ENCODE measurements around the gene ATP2B2. TPM values are rescaled to one million over a fixed set of nuclear protein-coding genes. Genes with fewer than 3 reads are reported as not detected.
A peak's percentile ranks its signal among the peaks of the same experiment; 100 is the strongest.

The ATP2B2 gene
- total and polyA plus RNA-seq, 9 of the 15 experiments (the other 6 are each of a cell fraction or from before 2014, with no cell fraction given) = 0.06 TPM; not detected in 8

DNA sequence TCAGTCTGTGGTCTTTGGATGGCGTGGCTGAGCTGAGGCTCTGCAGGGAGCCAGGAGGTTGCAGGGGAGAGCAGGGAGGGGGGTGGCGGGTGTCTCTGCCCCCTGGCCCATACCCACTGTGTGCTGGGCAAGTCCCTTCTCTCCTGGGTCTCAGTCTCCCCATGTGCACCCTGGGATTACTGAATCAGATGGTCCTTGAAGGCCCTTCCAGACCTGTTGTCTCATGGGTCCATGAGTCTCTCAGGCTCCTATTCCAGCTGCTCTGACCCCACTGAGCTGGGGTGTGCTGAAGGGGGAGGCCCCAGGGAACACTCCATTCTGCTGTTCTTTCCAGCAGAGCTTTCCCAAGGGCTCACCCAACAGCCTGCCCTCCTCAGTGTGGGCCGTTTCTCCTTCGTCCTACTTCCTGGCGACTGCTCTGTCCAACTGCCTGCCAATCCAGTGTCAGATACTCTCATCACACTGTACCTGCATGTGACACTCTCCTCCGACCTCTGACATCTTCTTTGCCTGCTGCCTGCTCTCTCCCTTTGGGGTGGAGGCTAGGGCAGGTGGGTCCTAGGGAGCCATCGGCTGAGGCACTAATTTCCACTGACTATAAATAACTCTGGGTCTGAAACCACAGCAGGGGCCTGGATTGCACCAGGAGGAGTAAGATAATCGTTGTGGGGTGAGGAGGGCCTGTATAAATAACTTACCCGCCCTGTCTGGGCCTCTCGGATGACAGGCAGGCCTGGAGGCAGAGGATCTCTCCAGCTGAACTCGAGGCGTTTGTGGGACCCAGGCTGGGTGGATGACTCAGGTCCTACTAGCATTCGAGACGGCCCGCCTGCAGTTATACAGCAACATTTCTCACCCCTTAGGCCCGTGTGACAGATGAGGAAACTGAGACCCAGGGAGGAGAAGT is 67.1 kb downstream of the ATP2B2 start (continued):
- TF ChIP-seq ZNF165 (CRISPR knock-in tag; IDR thresholded peaks at IDR 0.05; ENCODE audit: borderline replicate concordance) = no peak
- TF ChIP-seq, protein P1, sequence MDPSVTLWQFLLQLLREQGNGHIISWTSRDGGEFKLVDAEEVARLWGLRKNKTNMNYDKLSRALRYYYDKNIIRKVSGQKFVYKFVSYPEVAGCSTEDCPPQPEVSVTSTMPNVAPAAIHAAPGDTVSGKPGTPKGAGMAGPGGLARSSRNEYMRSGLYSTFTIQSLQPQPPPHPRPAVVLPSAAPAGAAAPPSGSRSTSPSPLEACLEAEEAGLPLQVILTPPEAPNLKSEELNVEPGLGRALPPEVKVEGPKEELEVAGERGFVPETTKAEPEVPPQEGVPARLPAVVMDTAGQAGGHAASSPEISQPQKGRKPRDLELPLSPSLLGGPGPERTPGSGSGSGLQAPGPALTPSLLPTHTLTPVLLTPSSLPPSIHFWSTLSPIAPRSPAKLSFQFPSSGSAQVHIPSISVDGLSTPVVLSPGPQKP (CRISPR knock-in tag; IDR thresholded peaks at IDR 0.05) = no peak
- TF ChIP-seq, protein P2, sequence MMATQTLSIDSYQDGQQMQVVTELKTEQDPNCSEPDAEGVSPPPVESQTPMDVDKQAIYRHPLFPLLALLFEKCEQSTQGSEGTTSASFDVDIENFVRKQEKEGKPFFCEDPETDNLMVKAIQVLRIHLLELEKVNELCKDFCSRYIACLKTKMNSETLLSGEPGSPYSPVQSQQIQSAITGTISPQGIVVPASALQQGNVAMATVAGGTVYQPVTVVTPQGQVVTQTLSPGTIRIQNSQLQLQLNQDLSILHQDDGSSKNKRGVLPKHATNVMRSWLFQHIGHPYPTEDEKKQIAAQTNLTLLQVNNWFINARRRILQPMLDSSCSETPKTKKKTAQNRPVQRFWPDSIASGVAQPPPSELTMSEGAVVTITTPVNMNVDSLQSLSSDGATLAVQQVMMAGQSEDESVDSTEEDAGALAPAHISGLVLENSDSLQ (IDR thresholded peaks at IDR 0.05) = peak; percentile 65
- TF ChIP-seq, protein P3, sequence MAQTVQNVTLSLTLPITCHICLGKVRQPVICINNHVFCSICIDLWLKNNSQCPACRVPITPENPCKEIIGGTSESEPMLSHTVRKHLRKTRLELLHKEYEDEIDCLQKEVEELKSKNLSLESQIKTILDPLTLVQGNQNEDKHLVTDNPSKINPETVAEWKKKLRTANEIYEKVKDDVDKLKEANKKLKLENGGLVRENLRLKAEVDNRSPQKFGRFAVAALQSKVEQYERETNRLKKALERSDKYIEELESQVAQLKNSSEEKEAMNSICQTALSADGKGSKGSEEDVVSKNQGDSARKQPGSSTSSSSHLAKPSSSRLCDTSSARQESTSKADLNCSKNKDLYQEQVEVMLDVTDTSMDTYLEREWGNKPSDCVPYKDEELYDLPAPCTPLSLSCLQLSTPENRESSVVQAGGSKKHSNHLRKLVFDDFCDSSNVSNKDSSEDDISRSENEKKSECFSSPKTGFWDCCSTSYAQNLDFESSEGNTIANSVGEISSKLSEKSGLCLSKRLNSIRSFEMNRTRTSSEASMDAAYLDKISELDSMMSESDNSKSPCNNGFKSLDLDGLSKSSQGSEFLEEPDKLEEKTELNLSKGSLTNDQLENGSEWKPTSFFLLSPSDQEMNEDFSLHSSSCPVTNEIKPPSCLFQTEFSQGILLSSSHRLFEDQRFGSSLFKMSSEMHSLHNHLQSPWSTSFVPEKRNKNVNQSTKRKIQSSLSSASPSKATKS (CRISPR knock-in tag; IDR thresholded peaks at IDR 0.05) = no peak
- no peak for TF ChIP-seq ZFX (CRISPR knock-in tag; IDR thresholded peaks at IDR 0.05)
- TF ChIP-seq GATA2 (CRISPR knock-in tag; IDR thresholded peaks at IDR 0.05) = no peak
- TF ChIP-seq MECOM (CRISPR knock-in tag; IDR thresholded peaks at IDR 0.05) = no peak
- TF ChIP-seq, protein P4, sequence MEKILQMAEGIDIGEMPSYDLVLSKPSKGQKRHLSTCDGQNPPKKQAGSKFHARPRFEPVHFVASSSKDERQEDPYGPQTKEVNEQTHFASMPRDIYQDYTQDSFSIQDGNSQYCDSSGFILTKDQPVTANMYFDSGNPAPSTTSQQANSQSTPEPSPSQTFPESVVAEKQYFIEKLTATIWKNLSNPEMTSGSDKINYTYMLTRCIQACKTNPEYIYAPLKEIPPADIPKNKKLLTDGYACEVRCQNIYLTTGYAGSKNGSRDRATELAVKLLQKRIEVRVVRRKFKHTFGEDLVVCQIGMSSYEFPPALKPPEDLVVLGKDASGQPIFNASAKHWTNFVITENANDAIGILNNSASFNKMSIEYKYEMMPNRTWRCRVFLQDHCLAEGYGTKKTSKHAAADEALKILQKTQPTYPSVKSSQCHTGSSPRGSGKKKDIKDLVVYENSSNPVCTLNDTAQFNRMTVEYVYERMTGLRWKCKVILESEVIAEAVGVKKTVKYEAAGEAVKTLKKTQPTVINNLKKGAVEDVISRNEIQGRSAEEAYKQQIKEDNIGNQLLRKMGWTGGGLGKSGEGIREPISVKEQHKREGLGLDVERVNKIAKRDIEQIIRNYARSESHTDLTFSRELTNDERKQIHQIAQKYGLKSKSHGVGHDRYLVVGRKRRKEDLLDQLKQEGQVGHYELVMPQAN (IDR thresholded peaks at IDR 0.05; ENCODE audit: borderline replicate concordance) = no peak
- TF ChIP-seq ZNF695 (CRISPR knock-in tag; IDR thresholded peaks at IDR 0.05) = no peak
- no peak for TF ChIP-seq TFAM (CRISPR knock-in tag; conservative IDR thresholded peaks at IDR 0.05)
- TF ChIP-seq MEIS2 (IDR thresholded peaks at IDR 0.05; ENCODE audit: partially characterized antibody) = peak; percentile 70
- TF ChIP-seq CBFA2T3 (IDR thresholded peaks at IDR 0.05) = peak; percentile 72
- no peak for TF ChIP-seq ZNF431 (CRISPR knock-in tag; IDR thresholded peaks at IDR 0.05)
- TF ChIP-seq, protein P5, sequence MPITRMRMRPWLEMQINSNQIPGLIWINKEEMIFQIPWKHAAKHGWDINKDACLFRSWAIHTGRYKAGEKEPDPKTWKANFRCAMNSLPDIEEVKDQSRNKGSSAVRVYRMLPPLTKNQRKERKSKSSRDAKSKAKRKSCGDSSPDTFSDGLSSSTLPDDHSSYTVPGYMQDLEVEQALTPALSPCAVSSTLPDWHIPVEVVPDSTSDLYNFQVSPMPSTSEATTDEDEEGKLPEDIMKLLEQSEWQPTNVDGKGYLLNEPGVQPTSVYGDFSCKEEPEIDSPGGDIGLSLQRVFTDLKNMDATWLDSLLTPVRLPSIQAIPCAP (CRISPR knock-in tag; IDR thresholded peaks at IDR 0.05; ENCODE audit: borderline replicate concordance) = no peak; the same call in 1 of the 2 replicates
- no peak for TF ChIP-seq MBD2 (IDR thresholded peaks at IDR 0.05; ENCODE audit: borderline replicate concordance, low read depth)
- TF ChIP-seq, protein P6, sequence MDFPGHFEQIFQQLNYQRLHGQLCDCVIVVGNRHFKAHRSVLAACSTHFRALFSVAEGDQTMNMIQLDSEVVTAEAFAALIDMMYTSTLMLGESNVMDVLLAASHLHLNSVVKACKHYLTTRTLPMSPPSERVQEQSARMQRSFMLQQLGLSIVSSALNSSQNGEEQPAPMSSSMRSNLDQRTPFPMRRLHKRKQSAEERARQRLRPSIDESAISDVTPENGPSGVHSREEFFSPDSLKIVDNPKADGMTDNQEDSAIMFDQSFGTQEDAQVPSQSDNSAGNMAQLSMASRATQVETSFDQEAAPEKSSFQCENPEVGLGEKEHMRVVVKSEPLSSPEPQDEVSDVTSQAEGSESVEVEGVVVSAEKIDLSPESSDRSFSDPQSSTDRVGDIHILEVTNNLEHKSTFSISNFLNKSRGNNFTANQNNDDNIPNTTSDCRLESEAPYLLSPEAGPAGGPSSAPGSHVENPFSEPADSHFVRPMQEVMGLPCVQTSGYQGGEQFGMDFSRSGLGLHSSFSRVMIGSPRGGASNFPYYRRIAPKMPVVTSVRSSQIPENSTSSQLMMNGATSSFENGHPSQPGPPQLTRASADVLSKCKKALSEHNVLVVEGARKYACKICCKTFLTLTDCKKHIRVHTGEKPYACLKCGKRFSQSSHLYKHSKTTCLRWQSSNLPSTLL (IDR thresholded peaks at IDR 0.05) = no peak
- TF ChIP-seq ELF4 (CRISPR knock-in tag; IDR thresholded peaks at IDR 0.05) = no peak
- TF ChIP-seq, protein P7, sequence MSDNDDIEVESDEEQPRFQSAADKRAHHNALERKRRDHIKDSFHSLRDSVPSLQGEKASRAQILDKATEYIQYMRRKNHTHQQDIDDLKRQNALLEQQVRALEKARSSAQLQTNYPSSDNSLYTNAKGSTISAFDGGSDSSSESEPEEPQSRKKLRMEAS (CRISPR knock-in tag; IDR thresholded peaks at IDR 0.05) = peak; percentile 44; the same call in 1 of the 2 replicates
